Cardiac fibroblast (primary cell): Measurements from ENCODE around the gene ODAD3.
"Not testable (repeated sequence)": the region's sequence is repeated elsewhere in the genome, so short reads cannot be mapped to it uniquely, and the experiment has no call there.

Experiments
- DNase-seq, 2 donors: peaks; one replicate each; pipeline versions ENCODE4 v3.0.0 to v3.0.0-alpha.2; 2010; ENCODE audit warnings: low read depth in 2 of 2
- H3K4me3 ChIP-seq, 2 donors: replicated peaks in 1 of 2; 1 replicate in 1 of 2; 2 replicates in 1 of 2; pipeline ENCODE4 v1.5.1; 2011; ENCODE audit warnings: low read depth in 2 of 2, low read length in 2 of 2, mild to moderate bottlenecking in 2 of 2, moderate library complexity in 1 of 2
- TF ChIP-seq, protein P1 (sequence below): IDR thresholded peaks from one replicate; pipeline ENCODE4 v1.5.1; 2011; ENCODE audit warnings: low read depth, mild to moderate bottlenecking, low read length, inconsistent platforms

Gene ODAD3

DNA sequence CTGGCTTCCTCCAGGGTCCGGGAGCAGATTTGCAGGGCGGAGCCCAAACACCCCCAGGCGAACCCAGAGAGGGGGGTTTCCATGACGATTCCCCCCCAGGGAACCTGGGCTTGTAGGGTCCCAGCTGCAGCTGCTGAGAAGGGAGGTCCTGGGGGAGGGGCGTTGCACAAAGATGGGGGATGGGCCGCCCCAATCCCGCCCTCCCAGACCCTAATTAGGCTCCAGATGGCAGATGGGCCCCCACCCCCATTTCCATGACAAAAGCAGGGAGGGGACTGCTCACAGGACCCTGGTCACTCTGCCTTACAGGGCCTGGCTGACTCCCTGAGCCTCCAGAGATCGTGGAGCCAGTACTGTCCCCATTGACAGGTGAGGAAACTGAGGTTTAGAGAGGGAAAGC, 30.7 kb upstream of the ODAD3 start:
- DNase-seq, result no peak
- TF ChIP-seq, protein P1, sequence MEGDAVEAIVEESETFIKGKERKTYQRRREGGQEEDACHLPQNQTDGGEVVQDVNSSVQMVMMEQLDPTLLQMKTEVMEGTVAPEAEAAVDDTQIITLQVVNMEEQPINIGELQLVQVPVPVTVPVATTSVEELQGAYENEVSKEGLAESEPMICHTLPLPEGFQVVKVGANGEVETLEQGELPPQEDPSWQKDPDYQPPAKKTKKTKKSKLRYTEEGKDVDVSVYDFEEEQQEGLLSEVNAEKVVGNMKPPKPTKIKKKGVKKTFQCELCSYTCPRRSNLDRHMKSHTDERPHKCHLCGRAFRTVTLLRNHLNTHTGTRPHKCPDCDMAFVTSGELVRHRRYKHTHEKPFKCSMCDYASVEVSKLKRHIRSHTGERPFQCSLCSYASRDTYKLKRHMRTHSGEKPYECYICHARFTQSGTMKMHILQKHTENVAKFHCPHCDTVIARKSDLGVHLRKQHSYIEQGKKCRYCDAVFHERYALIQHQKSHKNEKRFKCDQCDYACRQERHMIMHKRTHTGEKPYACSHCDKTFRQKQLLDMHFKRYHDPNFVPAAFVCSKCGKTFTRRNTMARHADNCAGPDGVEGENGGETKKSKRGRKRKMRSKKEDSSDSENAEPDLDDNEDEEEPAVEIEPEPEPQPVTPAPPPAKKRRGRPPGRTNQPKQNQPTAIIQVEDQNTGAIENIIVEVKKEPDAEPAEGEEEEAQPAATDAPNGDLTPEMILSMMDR, result no peak
- no peak overlapping the region for H3K4me3 ChIP-seq

DNA sequence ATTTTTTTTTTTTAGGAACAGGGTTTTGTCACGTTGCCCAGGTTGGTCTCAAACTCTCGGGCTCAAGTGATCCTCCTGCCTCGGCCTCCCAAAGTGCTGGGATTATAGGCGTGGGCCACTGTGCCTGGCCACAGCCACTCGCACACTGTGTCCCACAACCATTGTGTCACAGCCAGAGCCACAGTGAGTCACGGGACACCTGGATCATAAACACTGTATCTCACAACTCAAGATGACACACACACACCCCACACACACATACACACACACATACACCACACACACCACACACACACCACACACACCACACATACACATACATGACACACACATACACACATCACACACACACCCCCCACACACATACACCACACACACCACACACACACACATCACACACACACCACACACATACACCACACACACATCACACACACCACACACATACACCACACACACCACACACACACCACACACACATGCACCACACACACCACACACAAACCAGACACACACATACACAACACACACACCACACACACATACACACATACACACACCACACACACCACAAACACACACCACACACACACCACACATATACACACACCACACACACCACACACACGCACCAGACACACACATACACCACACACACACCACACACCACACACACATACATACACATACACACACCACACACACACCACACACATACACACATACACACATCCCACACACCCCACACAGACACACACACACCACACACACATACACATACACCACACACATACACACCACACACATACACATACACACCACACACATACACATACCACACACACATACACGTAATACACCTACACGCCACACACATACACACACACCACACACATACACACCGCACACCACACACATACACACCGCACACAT, 29.7 kb upstream of the ODAD3 start:
- DNase-seq, result no peak
- H3K4me3 ChIP-seq, result no peak overlapping the region
- TF ChIP-seq, protein P1, result no peak

- no peak for DNase-seq
- no peak overlapping the region for H3K4me3 ChIP-seq
- TF ChIP-seq, protein P1, result no peak
These were observed 28.5 kb upstream of the ODAD3 start for GRCh38 chr19:11463391-11463790.

GRCh38 chr19:11461453-11461852, 26.5 kb upstream of the ODAD3 start:
- DNase-seq, result no peak
- H3K4me3 ChIP-seq, result no peak overlapping the region
- TF ChIP-seq, protein P1, result no peak

- TF ChIP-seq, protein P1, result peak; percentile 32
- no peak overlapping the region for H3K4me3 ChIP-seq
- no peak for DNase-seq
These were observed 25.3 kb upstream of the ODAD3 start for GRCh38 chr19:11460207-11460606.

GRCh38 chr19:11458912-11459311, 24.0 kb upstream of the ODAD3 start:
- not testable (repeated sequence) for H3K4me3 ChIP-seq, DNase-seq

GRCh38 chr19:11458236-11458900, 23.4 kb upstream of the ODAD3 start:
- no peak for DNase-seq
- no peak overlapping the region for H3K4me3 ChIP-seq
- TF ChIP-seq, protein P1, result no peak
